Activated CD4-positive, alpha-beta T cell treated with anti-CD3 and anti-CD28 coated beads, Interleukin-2, amount 10 ng/mL, durations not matched to agents 24 days and 14 days (primary cell): Measurements from ENCODE around the gene TMEM126A. TPM values are rescaled to one million over a fixed set of nuclear protein-coding genes. Genes with fewer than 3 reads are reported as not detected.

Experiments
- DNase-seq: peaks from one replicate; pipeline ENCODE4 v3.0.0; 2022
- H3K27ac Mint-ChIP-seq: one replicate; pipeline ENCODE4 v1.8.0; 2022; ENCODE audit warnings: mild to moderate bottlenecking, mixed read lengths
- H3K27me3 Mint-ChIP-seq: one replicate; pipeline ENCODE4 v1.8.0; 2022; ENCODE audit warnings: mixed read lengths
- H3K36me3 Mint-ChIP-seq: one replicate; pipeline ENCODE4 v1.8.0; 2022; ENCODE audit warnings: low read depth, mild to moderate bottlenecking, mixed read lengths
- H3K4me1 Mint-ChIP-seq: one replicate; pipeline ENCODE4 v1.8.0; 2021; ENCODE audit warnings: mixed read lengths
- H3K4me3 Mint-ChIP-seq: one replicate; pipeline ENCODE4 v1.8.0; 2022; ENCODE audit warnings: mild to moderate bottlenecking, moderate library complexity, mixed read lengths
- H3K9me3 Mint-ChIP-seq: one replicate; pipeline ENCODE4 v1.8.0; 2021; ENCODE audit warnings: mixed read lengths
- intact Hi-C: fragments of 100-400 bp; cut with micrococcal nuclease; formaldehyde crosslinking; loops from one replicate; pipeline ENCODE4 v1.15.1; 2023
- total RNA-seq: library from RNA; stranded (reverse); gene quantifications from 2 replicates; pipeline ENCODE4 v1.2.3, GENCODE V29; 2022

TMEM126A gene
- total RNA-seq, 1 donor from 2014 or later = 52.5 TPM

DNA sequence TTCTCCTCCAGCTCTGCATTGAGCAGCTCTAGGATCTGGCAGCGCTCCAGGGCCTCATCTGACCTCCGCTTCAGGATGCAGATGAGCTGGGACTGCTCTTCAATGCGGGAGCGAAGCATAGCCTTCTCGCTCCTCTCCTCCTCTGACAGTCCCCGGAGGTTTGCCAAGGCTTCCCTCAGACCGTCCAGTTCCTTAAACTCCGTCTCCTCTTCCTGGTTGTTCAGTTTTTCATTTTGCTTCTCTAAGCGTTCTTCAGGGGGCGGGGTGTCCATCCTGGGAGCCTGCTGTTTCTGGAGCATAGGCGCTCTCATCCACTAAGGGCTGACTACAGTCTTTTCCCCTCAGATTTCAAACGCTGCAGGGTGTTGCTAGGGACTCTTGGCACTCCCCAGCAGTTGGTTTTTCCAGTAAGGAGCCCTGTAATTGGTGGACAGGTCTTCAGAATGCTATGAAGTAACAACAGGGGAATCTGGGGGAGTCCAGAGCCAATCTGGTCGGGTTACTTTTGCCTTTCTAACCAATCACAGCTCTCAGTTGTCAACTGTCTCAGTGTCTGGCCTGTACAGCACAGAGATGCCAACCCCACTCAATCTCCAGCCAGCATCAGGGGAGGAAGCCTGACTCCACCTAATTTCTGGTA lies 38.2 kb downstream of the TMEM126A start, which contains the start of gene CCDC89:
Gene CCDC89, minus strand, starts transcription at position 376 of the 640 bp plus-strand sequence. Its CDS starts 65 bp downstream, at position 311.
- peaks cover 12% of the 10 kb centered on the region for H3K36me3 Mint-ChIP-seq
- DNase-seq = no peak
- H3K27me3 Mint-ChIP-seq = peaks cover 2% of the 10 kb centered on the region
- no peak within 1 kb of the TSS for H3K27ac Mint-ChIP-seq
- H3K4me1 Mint-ChIP-seq = peaks cover 19% of the 10 kb centered on the region
- H3K9me3 Mint-ChIP-seq = no peaks in the 10 kb centered on the region
- H3K4me3 Mint-ChIP-seq = no peak within 1 kb of the TSS
- intact Hi-C loops = no loop called here

- H3K36me3 Mint-ChIP-seq = peaks cover 53% of the 10 kb centered on the region
- peaks cover 3% of the 10 kb centered on the region for H3K9me3 Mint-ChIP-seq
- no peak overlapping the region for H3K4me3 Mint-ChIP-seq
- peaks cover 21% of the 10 kb centered on the region for H3K4me1 Mint-ChIP-seq
- DNase-seq = peak; percentile 74
- intact Hi-C loops = loop anchor here (2.0 kb wide), 1 partner anchor 132 kb away; no protein-coding TSS in a partner anchor
- H3K27me3 Mint-ChIP-seq = peaks cover 2% of the 10 kb centered on the region
- H3K27ac Mint-ChIP-seq = no peak overlapping the region
These were observed 46.7 kb downstream of the TMEM126A start for GRCh38 chr11:85694385-85694980.

DNA sequence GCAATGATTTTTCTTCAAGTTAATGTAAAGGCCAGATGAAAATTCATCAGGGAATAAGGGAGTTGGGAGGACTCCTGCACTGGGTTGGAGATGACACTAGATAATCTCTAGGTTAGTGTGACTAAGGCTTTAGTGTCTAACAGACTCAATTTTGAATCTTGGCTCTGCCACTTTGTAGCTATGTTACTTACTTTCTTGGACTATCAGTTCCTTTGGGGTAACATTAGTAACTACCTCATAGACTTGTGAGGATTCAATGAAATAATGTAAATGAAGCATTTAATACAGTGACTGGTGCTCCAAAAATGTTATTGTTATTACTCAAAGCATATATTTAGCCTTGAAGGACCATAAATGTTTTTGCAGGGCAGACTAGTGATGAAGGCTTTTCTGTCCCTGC lies 47.8 kb downstream of the TMEM126A start:
- H3K4me3 Mint-ChIP-seq = no peak overlapping the region
- peaks cover 3% of the 10 kb centered on the region for H3K9me3 Mint-ChIP-seq
- peaks cover 31% of the 10 kb centered on the region for H3K4me1 Mint-ChIP-seq
- intact Hi-C loops = loop anchor here (2.0 kb wide), 1 partner anchor 131 kb away; no protein-coding TSS in a partner anchor
- H3K36me3 Mint-ChIP-seq = peaks cover 51% of the 10 kb centered on the region
- peak; percentile 19 for DNase-seq
- no peak overlapping the region for H3K27ac Mint-ChIP-seq
- H3K27me3 Mint-ChIP-seq = no peaks in the 10 kb centered on the region

GRCh38 chr11:85697747-85698146 lies 50.0 kb downstream of the TMEM126A start:
- Mint-ChIP-seq H3K4me1 (peaks cover 32% of the 10 kb centered on the region), H3K4me3 (no peak overlapping the region), H3K27me3 (no peaks in the 10 kb centered on the region), H3K36me3 (peaks cover 60% of the 10 kb centered on the region), H3K9me3 (peaks cover 4% of the 10 kb centered on the region), H3K27ac (no peak overlapping the region)
- peak; percentile 34 for DNase-seq
- intact Hi-C loops = no loop called here

GRCh38 chr11:85698195-85698594 lies 50.4 kb downstream of the TMEM126A start:
- Mint-ChIP-seq H3K27ac (no peak overlapping the region), H3K4me3 (no peak overlapping the region), H3K4me1 (peaks cover 32% of the 10 kb centered on the region), H3K9me3 (peaks cover 8% of the 10 kb centered on the region), H3K36me3 (peaks cover 62% of the 10 kb centered on the region), H3K27me3 (no peaks in the 10 kb centered on the region)
- intact Hi-C loops = no loop called here
- DNase-seq = no peak

DNA sequence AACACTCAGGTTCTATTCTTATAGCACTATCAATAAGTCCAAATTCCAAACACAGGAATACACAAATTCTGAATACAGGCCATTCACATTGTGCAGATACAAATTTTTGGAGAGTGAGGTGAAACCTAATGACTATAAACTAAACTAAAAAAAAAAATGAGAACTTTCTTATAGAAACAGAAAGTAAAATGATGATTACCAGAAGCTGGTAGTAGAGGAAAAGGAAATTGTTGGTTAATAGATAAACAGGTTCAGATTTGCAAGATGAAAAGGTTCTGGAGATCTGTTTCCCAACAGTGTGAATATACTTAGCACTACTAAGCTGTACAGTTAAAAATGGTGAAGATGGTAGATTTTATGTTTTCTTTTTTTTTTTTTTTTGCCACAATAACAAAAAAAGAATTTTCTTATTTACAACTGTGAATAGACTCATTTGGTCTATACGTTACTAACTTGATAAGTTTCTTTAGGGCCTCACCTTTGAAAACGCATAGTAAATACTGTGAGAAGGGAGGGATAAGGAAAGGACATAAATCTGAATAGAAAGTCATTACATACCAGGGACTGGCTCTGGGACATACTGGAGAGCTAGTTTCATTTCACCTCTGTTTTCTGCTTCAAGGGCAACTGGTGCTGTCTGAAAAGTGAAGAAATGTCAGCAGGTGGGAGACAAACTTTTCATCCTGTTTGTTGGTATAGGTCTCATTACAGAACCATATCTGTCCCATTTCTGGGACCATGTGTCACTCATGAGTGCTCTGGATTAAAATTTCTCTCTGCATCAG lies 52.4 kb downstream of the TMEM126A start:
- H3K27ac Mint-ChIP-seq = peak overlapping the region; percentile 80
- H3K4me1 Mint-ChIP-seq = peaks cover 32% of the 10 kb centered on the region
- DNase-seq = peak; percentile 58
- intact Hi-C loops = loop anchor here (2.0 kb wide), 2 partner anchors 53 to 123 kb away; no protein-coding TSS in a partner anchor
- H3K36me3 Mint-ChIP-seq = peaks cover 66% of the 10 kb centered on the region
- H3K9me3 Mint-ChIP-seq = peaks cover 11% of the 10 kb centered on the region
- no peaks in the 10 kb centered on the region for H3K27me3 Mint-ChIP-seq
- H3K4me3 Mint-ChIP-seq = peak overlapping the region; percentile 36

GRCh38 chr11:85704967-85705366 lies 57.2 kb downstream of the TMEM126A start:
- no peak overlapping the region for H3K4me3 Mint-ChIP-seq
- H3K9me3 Mint-ChIP-seq = peaks cover 8% of the 10 kb centered on the region
- no peak overlapping the region for H3K27ac Mint-ChIP-seq
- intact Hi-C loops = no loop called here
- DNase-seq = no peak
- H3K36me3 Mint-ChIP-seq = peaks cover 55% of the 10 kb centered on the region
- no peaks in the 10 kb centered on the region for H3K27me3 Mint-ChIP-seq
- H3K4me1 Mint-ChIP-seq = peaks cover 8% of the 10 kb centered on the region

DNA sequence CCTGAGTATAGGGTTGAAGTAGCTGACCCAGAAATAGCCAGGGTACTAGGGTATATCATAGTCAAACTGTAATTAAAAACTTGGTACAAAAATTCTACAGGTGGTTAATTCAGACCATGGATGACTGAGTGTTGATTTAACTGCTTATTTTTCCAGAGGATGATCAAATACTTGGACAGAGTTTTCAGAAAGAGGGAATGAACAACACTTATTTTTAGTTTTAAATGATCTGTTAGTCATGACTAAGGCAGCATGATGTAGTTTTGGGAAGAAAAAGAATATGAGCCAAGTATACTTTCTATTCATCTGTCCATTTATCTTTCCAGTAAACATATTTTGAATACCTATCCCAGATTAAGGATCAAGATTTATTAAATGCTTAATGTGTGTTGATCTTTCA lies 58.0 kb downstream of the TMEM126A start:
- Mint-ChIP-seq H3K27ac (no peak overlapping the region), H3K4me1 (peaks cover under 1% of the 10 kb centered on the region), H3K36me3 (peaks cover 51% of the 10 kb centered on the region), H3K9me3 (peaks cover 8% of the 10 kb centered on the region), H3K27me3 (no peaks in the 10 kb centered on the region), H3K4me3 (no peak overlapping the region)
- intact Hi-C loops = no loop called here
- no peak for DNase-seq

Other genes with a start within 250 kb of the TMEM126A start
- gene DLG2, start 20.6 kb upstream of the TMEM126A start, total RNA-seq = 0.99 and 1.0 TPM in 2 replicates
- gene TMEM126B, start 19.4 kb upstream of the TMEM126A start, total RNA-seq = 52.2 and 54.4 TPM in 2 replicates
- 50.9 and 54.5 TPM in 2 replicates for gene CREBZF, start 17.2 kb downstream of the TMEM126A start, total RNA-seq
- gene CCDC89, start 38.2 kb downstream of the TMEM126A start, total RNA-seq = 0.14 TPM in 1 of 2 replicates, not detected in the other
- gene SYTL2, start 163.2 kb downstream of the TMEM126A start, total RNA-seq = 13.9 and 14.3 TPM in 2 replicates
- gene CCDC83, start 207.4 kb downstream of the TMEM126A start, total RNA-seq = not detected in 2 replicates